ENCODE measurements around the gene BIN1. TPM values are rescaled to one million over a fixed set of nuclear protein-coding genes. Genes with fewer than 3 reads are reported as not detected.

BIN1 gene
- total RNA-seq, 1 experiment from 2014 or later, result 42.5 TPM

GRCh38 chr2:127034883-127035611 lies 71.9 kb downstream of the BIN1 start:
- ChIA-PET CTCF (interaction anchor here (0.7 to 2.8 kb wide), 3 partner anchors 10 to 63 kb away, joined by 3 to 16 read pairs (median 6); no protein-coding TSS in a partner anchor), POLR2A (no interaction called here)
- ATAC-seq (peak; percentile 72), DNase-seq (ENCODE audit: low spot score) (no peak)
- Mint-ChIP-seq H3K36me3 (no peaks in the 10 kb centered on the region), H3K27me3 (ENCODE audit: low read depth) (no peaks in the 10 kb centered on the region; the same call in 1 of the 2 replicates), H3K9me3 (no peaks in the 10 kb centered on the region), H3K27ac (no peak overlapping the region), H3K4me1 (no peaks in the 10 kb centered on the region), H3K4me3 (no peak overlapping the region)
- TF ChIP-seq CTCF (IDR thresholded peaks at IDR 0.05), result no peak
- no peak for TF ChIP-seq ATF1 (CRISPR knock-in tag; IDR thresholded peaks at IDR 0.05)
- no peak for TF ChIP-seq ZNF263 (CRISPR knock-in tag; IDR thresholded peaks at IDR 0.05; ENCODE audit: low read depth)
- no peak for TF ChIP-seq ATF2 (CRISPR knock-in tag; IDR thresholded peaks at IDR 0.05; ENCODE audit: borderline replicate concordance, low read depth)
- TF ChIP-seq, protein P1, sequence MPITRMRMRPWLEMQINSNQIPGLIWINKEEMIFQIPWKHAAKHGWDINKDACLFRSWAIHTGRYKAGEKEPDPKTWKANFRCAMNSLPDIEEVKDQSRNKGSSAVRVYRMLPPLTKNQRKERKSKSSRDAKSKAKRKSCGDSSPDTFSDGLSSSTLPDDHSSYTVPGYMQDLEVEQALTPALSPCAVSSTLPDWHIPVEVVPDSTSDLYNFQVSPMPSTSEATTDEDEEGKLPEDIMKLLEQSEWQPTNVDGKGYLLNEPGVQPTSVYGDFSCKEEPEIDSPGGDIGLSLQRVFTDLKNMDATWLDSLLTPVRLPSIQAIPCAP (CRISPR knock-in tag; IDR thresholded peaks at IDR 0.05), result no peak
- TF ChIP-seq MXD4 (CRISPR knock-in tag; IDR thresholded peaks at IDR 0.05; ENCODE audit: borderline replicate concordance), result no peak
- TF ChIP-seq CREM (CRISPR knock-in tag; IDR thresholded peaks at IDR 0.05), result no peak
- no peak for TF ChIP-seq PRRX2 (CRISPR knock-in tag; IDR thresholded peaks at IDR 0.05)
- no peak for TF ChIP-seq RORB (CRISPR knock-in tag; IDR thresholded peaks at IDR 0.05)
- no peak for TF ChIP-seq GTF2I (CRISPR knock-in tag; conservative IDR thresholded peaks at IDR 0.05)
- TF ChIP-seq, protein P2, sequence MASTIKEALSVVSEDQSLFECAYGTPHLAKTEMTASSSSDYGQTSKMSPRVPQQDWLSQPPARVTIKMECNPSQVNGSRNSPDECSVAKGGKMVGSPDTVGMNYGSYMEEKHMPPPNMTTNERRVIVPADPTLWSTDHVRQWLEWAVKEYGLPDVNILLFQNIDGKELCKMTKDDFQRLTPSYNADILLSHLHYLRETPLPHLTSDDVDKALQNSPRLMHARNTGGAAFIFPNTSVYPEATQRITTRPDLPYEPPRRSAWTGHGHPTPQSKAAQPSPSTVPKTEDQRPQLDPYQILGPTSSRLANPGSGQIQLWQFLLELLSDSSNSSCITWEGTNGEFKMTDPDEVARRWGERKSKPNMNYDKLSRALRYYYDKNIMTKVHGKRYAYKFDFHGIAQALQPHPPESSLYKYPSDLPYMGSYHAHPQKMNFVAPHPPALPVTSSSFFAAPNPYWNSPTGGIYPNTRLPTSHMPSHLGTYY (CRISPR knock-in tag; IDR thresholded peaks at IDR 0.05), result no peak
- no peak for TF ChIP-seq STAT6 (CRISPR knock-in tag; conservative IDR thresholded peaks at IDR 0.05; ENCODE audit: low read depth)

DNA sequence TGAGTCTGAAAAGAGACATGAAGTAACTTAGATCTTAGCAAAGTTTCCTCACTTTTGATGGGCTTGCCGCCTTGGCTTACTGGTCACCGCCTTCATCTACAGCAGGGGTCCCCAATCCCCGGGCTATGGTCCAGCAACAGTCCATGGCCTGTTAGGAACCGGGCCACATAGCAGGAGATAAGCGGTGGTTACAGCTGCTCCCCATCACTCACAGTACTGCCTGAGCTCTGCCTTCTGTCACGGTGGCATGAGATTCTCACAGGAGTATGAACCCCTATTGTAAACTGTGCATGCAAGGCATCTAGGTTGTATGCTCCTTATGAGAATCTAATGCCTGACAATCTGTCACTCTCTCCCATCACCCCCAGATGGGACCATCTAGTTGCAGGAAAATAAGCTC lies 72.9 kb downstream of the BIN1 start:
- Mint-ChIP-seq H3K27ac (no peak overlapping the region), H3K36me3 (no peaks in the 10 kb centered on the region), H3K27me3 (ENCODE audit: low read depth) (no peaks in the 10 kb centered on the region; the same call in 1 of the 2 replicates), H3K4me3 (no peak overlapping the region), H3K4me1 (no peaks in the 10 kb centered on the region), H3K9me3 (no peaks in the 10 kb centered on the region)
- ATAC-seq (no peak), DNase-seq (ENCODE audit: low spot score) (no peak)
- ChIA-PET CTCF (interaction anchor here (2.2 kb wide), 1 partner anchor 62 kb away, joined by 6 read pairs; no protein-coding TSS in a partner anchor), POLR2A (no interaction called here)
- TF ChIP-seq ZBTB21 (CRISPR knock-in tag; IDR thresholded peaks at IDR 0.05; ENCODE audit: borderline replicate concordance) (no peak), MAX (CRISPR knock-in tag; IDR thresholded peaks at IDR 0.05) (no peak), ZNF671 (CRISPR knock-in tag; IDR thresholded peaks at IDR 0.05) (no peak), SOX15 (CRISPR knock-in tag; IDR thresholded peaks at IDR 0.05) (no peak), MXD4 (CRISPR knock-in tag; IDR thresholded peaks at IDR 0.05; ENCODE audit: borderline replicate concordance) (no peak)
